G401.6 (cell line): ENCODE measurements around the gene PDAP1.
"Not testable (repeated sequence)": the region's sequence is repeated elsewhere in the genome, so short reads cannot be mapped to it uniquely, and the experiment has no call there.

Source experiments
- FAIRE-seq: peaks from 2 replicates; lab custom pipeline; 2012; peaks lifted over from hg19 to GRCh38; lab: Jason Lieb, UNC

Gene PDAP1

DNA sequence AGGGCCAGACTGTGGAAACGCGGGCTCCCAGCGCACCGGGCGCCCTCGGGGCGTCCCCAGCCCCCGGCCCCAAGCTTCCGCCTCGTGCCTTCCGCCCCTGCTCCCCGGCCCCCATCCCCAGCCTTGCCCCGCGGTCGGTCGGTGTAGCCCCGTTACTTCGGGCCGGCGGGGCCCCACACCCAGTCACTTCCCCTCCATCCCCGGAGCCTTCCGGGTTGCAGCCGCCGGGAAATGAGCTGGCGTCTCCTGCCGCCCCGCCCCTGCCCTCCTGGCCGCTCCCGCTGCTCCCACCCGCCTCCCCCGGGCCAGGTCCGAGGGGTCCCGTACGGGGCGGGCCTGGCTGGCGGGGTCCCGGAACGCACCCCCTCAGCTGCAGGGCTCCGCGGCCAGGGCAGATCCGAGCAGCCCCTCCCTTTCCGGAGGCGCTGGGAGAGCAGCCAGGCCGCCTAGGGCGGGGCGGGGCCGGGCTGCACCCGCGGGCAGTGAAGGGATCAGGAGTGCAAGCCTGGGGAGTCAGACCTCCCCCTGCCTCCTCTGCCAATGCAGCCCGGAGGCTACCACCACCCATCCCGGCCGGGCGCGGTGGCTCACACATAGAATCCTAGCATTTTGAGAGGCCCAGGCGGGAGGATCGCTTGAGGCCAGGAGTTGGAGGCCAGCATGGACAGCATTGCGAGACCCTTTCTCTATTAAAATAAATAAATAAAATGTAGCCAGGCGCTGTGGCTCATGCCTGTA, 33.2 kb downstream of the PDAP1 start:
- no peak for FAIRE-seq

GRCh38 chr7:99374111-99375064, 34.0 kb downstream of the PDAP1 start, which contains the start of gene ARPC1B:
ARPC1B (plus strand) TSS chr7:99374730; CDS start chr7:99385715, 10,985 bp downstream.
- FAIRE-seq, result no peak

- FAIRE-seq, result no peak
Observed at GRCh38 chr7:99373091-99374066, 35.0 kb downstream of the PDAP1 start.

GRCh38 chr7:99372275-99373090, 35.9 kb downstream of the PDAP1 start:
- FAIRE-seq, result no peak

GRCh38 chr7:99371376-99371920, 36.9 kb downstream of the PDAP1 start:
- no peak for FAIRE-seq

- FAIRE-seq, result no peak
Observed at GRCh38 chr7:99369767-99370391, 38.5 kb downstream of the PDAP1 start.

- no peak for FAIRE-seq
Observed at GRCh38 chr7:99368750-99369389, 39.5 kb downstream of the PDAP1 start.

DNA sequence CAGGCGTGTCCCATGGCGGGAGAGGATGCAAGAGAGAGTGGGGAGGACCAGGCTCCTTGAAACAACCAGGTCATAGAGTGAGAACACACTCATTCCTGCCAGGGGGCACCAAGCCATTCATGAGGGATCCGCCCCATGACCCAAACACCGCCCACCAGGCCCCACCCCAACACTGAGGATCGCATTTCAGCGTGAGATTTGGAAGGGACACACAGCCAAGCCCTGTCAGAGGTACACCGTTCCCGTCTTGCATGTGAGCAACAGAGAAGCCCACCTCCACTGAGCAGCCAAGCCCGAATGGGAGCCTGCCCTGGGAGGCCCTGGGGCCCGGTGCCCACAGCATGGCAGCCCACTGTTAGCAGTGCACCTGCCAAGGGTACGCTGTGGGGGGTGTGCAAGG, 41.8 kb downstream of the PDAP1 start:
- no peak for FAIRE-seq

DNA sequence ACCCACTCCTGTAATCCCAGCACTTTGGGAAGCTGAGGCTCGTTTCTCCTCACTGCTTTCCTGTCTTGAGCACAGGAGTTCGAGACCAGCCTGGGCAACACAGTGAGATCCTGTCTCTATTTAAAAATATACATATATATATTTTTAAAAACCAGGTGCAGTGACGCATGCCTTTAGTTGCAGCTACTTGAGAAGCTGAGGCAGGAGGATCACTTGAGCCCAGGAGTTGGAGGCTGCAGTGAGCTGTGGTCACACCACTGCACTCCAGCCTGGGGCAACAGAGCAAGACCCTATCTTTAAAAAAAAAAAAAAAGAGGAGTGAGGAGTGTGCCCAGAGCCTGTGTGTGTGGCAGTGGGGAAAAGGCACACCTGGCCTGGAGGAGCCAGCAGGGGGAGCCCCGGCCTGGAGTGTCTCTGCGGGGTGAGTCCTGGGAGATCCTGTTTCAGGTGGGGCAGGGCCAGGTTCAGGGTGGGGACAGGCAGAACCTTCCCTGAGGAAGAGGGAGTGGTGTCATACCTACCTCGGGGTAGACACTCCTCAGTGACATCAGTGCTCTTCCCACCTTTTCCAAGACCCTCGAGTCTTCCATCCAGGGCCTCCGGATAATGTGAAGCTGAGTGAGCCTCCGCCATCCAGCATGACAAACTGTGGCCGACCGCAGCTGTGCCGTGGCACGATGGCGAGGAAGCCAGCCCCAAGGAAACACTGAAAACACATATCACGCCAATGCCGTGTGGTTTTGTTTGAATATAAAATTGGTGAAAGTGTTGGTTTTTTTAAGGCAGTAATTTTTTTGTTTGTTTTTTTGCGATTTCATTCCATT, 42.9 kb downstream of the PDAP1 start:
- no peak for FAIRE-seq

- FAIRE-seq, result no peak
Observed at GRCh38 chr7:99363286-99363685, 45.1 kb downstream of the PDAP1 start.

DNA sequence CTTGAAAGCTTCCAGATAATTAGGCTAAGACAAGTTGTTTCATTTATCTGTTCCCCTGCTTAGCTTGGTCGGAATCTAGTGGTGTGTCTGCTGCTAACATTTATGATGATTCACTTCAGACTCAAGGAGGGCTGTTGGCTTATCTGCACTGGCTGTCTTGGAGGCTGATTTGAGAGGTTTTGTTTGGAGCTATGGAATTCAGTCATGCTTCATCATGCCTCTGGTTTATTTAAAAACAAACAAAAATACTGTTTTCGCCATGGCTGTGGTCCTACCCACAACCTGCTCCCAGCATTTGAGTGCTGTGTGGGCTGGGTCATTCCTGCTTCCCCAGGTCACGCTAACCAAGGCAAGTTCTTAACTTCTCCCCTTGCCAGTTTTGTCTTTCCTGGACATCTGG, 45.6 kb downstream of the PDAP1 start:
- no peak for FAIRE-seq

GRCh38 chr7:99359465-99360154, 48.8 kb downstream of the PDAP1 start:
- FAIRE-seq, result no peak

- FAIRE-seq, result not testable (repeated sequence)
Observed at GRCh38 chr7:99358521-99358920, 49.9 kb downstream of the PDAP1 start.

- no peak for FAIRE-seq
Observed at GRCh38 chr7:99357701-99358490, 50.5 kb downstream of the PDAP1 start.

DNA sequence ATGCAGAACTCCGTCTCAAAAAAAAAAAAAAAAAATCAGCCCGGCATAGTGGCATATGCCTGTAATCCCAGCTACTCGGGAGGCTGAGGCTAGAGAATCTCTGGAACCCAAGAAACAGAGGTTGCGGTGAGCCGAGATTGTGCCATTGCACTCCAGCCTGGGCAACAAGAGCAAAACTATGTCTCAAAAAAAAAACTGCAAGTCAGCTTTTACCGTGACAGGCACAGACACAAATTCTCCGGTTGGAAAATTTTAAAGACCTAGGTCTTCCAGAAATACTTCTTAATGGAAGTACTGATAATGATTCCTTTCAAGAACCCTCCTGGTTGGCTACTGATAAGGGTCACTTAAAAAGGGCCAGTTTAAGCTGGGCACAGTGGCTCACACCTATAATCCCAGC, 53.3 kb downstream of the PDAP1 start:
- FAIRE-seq, result no peak

- no peak for FAIRE-seq
Observed at GRCh38 chr7:99352247-99352646, 56.1 kb downstream of the PDAP1 start.

DNA sequence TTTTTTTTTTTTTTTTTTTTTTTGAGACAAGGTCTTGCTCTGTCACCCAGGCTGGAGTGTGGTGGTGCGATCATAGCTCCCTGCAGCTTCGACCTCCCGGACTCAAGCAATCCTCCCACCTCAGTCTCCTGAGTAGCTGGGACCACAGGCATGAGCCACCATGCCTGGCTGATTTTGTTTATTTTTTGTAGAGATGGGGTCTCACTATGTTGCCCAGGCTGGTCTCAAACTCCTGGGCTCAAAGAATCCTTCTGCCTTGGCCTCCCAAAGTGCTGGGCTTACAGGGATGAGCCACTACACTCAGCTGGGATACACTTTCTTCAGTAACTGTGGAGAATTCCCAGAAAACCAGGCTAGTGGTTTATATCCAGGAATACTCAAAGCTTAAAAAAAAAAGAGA, 57.8 kb downstream of the PDAP1 start:
- FAIRE-seq, result not testable (repeated sequence)
